Bronchial epithelial cell (primary cell): ENCODE data around the gene RDH5. TPM values are rescaled to one million over a fixed set of nuclear protein-coding genes. Genes with fewer than 3 reads are reported as not detected.

ENCODE experiments used
- DNase-seq: peaks from one replicate; pipeline ENCODE4 v3.0.0-alpha.2; 2010; ENCODE audit warnings: low read depth
- FAIRE-seq: peaks from 2 replicates; lab custom pipeline; 2011; peaks lifted over from hg19 to GRCh38; lab: Jason Lieb, UNC
- H3K27me3 ChIP-seq: 2 replicates; pipeline ENCODE4 v1.5.1; 2011; ENCODE audit warnings: low read length; ENCODE audit not compliant: control insufficient read depth, insufficient read depth
- H3K36me3 ChIP-seq: 2 replicates; pipeline ENCODE4 v1.5.1; 2011; ENCODE audit warnings: low read length; ENCODE audit not compliant: control insufficient read depth, insufficient read depth
- H3K4me3 ChIP-seq: 2 replicates; pipeline ENCODE4 v1.5.1; 2011; ENCODE audit warnings: mild to moderate bottlenecking, low read depth, low read length, control low read depth
- CTCF ChIP-seq: IDR thresholded peaks from 2 replicates; pipeline ENCODE4 v1.5.1; 2011; ENCODE audit warnings: mild to moderate bottlenecking, moderate library complexity, low read length, control low read depth, inconsistent platforms; ENCODE audit not compliant: insufficient read depth, severe bottlenecking
- total RNA-seq: library from RNA; depleted of rRNA; stranded (reverse); fragments of >200 nt; gene quantifications from 2 replicates; pipeline ENCODE4 v1.2.1, GENCODE V29; 2014

The RDH5 gene
- total RNA-seq, 1 donor from 2014 or later = 1.1 TPM

DNA sequence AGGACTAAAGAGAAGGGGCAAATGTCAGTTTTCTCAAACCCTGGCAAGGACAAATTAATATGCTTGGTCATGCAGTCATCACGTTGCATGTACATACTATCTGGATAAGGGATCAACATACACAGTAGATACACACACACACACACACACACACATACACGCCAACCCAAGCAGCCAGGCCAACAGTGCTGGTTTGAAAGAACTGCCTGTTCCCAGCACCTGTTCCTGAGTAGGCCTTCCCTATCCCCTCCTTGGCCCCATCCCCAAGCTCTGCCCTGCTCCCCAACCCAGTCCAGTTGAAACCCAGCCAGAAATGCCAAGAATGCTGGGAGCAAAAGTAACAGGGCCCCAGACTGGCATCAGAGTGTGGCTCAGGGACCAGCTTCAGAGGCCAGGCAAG, 16.9 kb upstream of the RDH5 start:
- TF ChIP-seq CTCF = no peak
- Histone ChIP-seq H3K4me3 (no peak overlapping the region), H3K36me3 (no peaks in the 10 kb centered on the region), H3K27me3 (peaks cover 18% of the 10 kb centered on the region)
- FAIRE-seq = no peak
- DNase-seq = no peak

- Histone ChIP-seq H3K4me3 (no peak overlapping the region), H3K36me3 (no peaks in the 10 kb centered on the region), H3K27me3 (peaks cover 26% of the 10 kb centered on the region)
- FAIRE-seq (no peak), DNase-seq (no peak)
- TF ChIP-seq CTCF = no peak
These were observed 16.1 kb upstream of the RDH5 start for GRCh38 chr12:55703901-55704761.

DNA sequence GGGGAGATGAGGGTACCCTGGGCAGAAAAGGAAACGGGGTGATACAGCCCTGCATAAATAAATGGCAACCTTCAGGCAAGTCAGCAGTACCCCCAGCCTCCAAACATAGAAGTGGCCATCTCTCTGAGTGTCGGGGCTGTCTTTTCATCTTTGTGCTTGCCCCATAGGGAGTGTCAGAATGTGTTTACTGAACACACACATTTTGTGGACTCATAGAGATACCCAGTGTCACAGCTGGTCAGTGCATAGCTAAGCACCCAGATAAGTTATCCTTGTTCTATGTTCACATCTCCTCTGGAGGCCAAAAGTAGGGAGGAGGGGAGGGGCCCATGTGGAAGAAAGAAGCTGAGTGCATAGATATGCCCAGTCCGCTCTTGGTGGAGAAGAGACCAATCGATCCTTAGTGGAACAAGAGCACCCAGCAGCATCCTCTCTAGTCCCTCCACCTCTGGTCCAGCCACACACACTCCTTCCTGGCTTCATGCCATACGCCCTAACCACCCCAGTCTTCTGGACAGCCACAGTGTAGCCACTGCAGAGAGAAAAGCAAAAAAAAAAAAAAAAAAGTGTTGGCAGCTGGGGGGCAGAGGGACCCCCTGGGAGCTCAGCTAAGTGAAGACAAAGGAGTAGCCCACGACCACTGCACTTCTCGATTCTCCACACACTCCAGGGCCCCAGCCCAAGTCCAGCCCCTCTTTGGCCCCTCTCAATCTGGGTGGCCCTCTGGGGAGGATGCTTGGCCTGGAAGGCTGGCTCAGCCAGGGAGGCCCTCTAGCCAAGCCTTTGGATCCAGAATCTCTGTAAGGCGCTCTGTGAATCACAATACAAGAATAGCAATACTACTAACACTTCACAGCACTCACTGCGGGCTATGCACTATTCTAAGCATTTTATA, 15.1 kb upstream of the RDH5 start:
- TF ChIP-seq CTCF = no peak
- Histone ChIP-seq H3K27me3 (peaks cover 29% of the 10 kb centered on the region), H3K36me3 (no peaks in the 10 kb centered on the region), H3K4me3 (no peak overlapping the region)
- FAIRE-seq (no peak), DNase-seq (no peak)

GRCh38 chr12:55705782-55706402, 14.3 kb upstream of the RDH5 start:
- H3K27me3 ChIP-seq = peaks cover 29% of the 10 kb centered on the region

More at GRCh38 chr12:55705782-55706402, 14.3 kb upstream of the RDH5 start:
- DNase-seq = no peak
- Histone ChIP-seq H3K4me3 (no peak overlapping the region), H3K36me3 (no peaks in the 10 kb centered on the region)
- FAIRE-seq = no peak
- peak; percentile 42 for TF ChIP-seq CTCF
